SK-N-SH (cell line): ENCODE data around the gene SPATA21. TPM values are rescaled to one million over a fixed set of nuclear protein-coding genes. Genes with fewer than 3 reads are reported as not detected.

Experiments used
- CTCF ChIA-PET: fragments of 300-600, 350-600 bp; formaldehyde crosslinking; extraction: SDS; loops from one replicate; lab custom pipeline; 2021; lab: Yijun Ruan, JAX
- POLR2A ChIA-PET: fragments of 350-600 bp; sonication (Branson Sonifier 250); formaldehyde crosslinking; extraction: SDS; loops from one replicate; lab custom pipeline; 2020; ENCODE audit warnings: antibody characterized with exemption, inconsistent platforms; lab: Yijun Ruan, JAX
- DNase-seq: peaks from one replicate; pipeline ENCODE4 v3.0.0; 2012
- H2AFZ ChIP-seq: fragments of 200-600 bp; sonication (generic); 2 replicates; pipeline ENCODE4 v1.8.1; 2016; ENCODE audit warnings: antibody characterized with exemption, mild to moderate bottlenecking, low read depth
- H3F3A ChIP-seq: fragments of 200-600 bp; sonication (generic); replicated peaks from 2 replicates; pipeline ENCODE3; 2016; ENCODE audit warnings: antibody characterized with exemption, mild to moderate bottlenecking; ENCODE audit not compliant: insufficient read depth
- H3K27ac ChIP-seq, 2 experiments: fragments of 200-500 bp in 1 of 2; fragments of 200-600 bp in 1 of 2; sonication (Bioruptor generic) in 1 of 2; sonication (generic), shearing (Covaris generic) in 1 of 2; 2 replicates each; pipeline versions ENCODE4 v1.5.1 to v1.6.1; 2014 to 2016; ENCODE audit warnings: low read depth in 2 of 2, inconsistent platforms in 1 of 2, low read length in 1 of 2, mild to moderate bottlenecking in 1 of 2, mixed read lengths in 1 of 2
- H3K27me3 ChIP-seq: fragments of 200-600 bp; sonication (generic), shearing (Covaris generic); 2 replicates; pipeline ENCODE4 v1.6.1; 2016; ENCODE audit warnings: mixed run types; ENCODE audit not compliant: insufficient read depth
- H3K36me3 ChIP-seq, 2 experiments: fragments of 200-500 bp in 1 of 2; fragments of 200-600 bp in 1 of 2; sonication (Bioruptor generic) in 1 of 2; sonication (generic) in 1 of 2; replicated peaks in 1 of 2; 2 replicates each; pipeline versions ENCODE3 to v1.5.1; 2014 to 2016; ENCODE audit warnings: low read length in 1 of 2, mild to moderate bottlenecking in 1 of 2; ENCODE audit not compliant: insufficient read depth in 2 of 2, control insufficient read depth in 1 of 2
- H3K4me1 ChIP-seq, 2 experiments: fragments of 200-500 bp in 1 of 2; fragments of 200-600 bp in 1 of 2; sonication (Bioruptor generic) in 1 of 2; sonication (generic), shearing (Covaris generic) in 1 of 2; 2 replicates each; pipeline versions ENCODE4 v1.5.1 to v1.6.1; 2014 to 2016; ENCODE audit warnings: low read depth in 1 of 2, low read length in 1 of 2, mixed run types in 1 of 2; ENCODE audit not compliant: insufficient read depth in 2 of 2, control insufficient read depth in 1 of 2
- H3K4me2 ChIP-seq: fragments of 200-600 bp; sonication (generic), shearing (Covaris generic); 2 replicates; pipeline ENCODE4 v1.6.1; 2017; ENCODE audit warnings: mixed run types
- H3K4me3 ChIP-seq, 2 experiments: fragments of 200-500 bp in 1 of 2; fragments of 200-600 bp in 1 of 2; sonication (Bioruptor generic) in 1 of 2; sonication (generic), shearing (Covaris generic) in 1 of 2; 2 replicates each; pipeline versions ENCODE4 v1.5.1 to v1.8.1; 2014 to 2016; ENCODE audit warnings: low read depth in 2 of 2, inconsistent platforms in 1 of 2, low read length in 1 of 2, mild to moderate bottlenecking in 1 of 2, mixed read lengths in 1 of 2, moderate library complexity in 1 of 2
- H3K79me2 ChIP-seq: fragments of 200-600 bp; sonication (generic); 2 replicates; pipeline ENCODE4 v1.8.1; 2017; ENCODE audit warnings: mild to moderate bottlenecking; ENCODE audit not compliant: insufficient read depth
- H3K9ac ChIP-seq: fragments of 200-600 bp; sonication (generic); 2 replicates; pipeline ENCODE4 v1.6.1; 2017; ENCODE audit warnings: mixed run types
- H3K9me2 ChIP-seq: fragments of 200-600 bp; sonication (generic); 2 replicates; pipeline ENCODE4 v1.6.1; 2017; ENCODE audit warnings: mixed run types
- H3K9me3 ChIP-seq: fragments of 200-600 bp; sonication (generic); 2 replicates; pipeline ENCODE4 v1.6.1; 2017; ENCODE audit warnings: mixed run types, mild to moderate bottlenecking, moderate library complexity
- H4K20me1 ChIP-seq: fragments of 200-600 bp; sonication (generic); 2 replicates; pipeline ENCODE4 v1.6.1; 2017; ENCODE audit warnings: mild to moderate bottlenecking, mixed run types; ENCODE audit not compliant: insufficient read depth
- CHD2 ChIP-seq: fragments of 150-350 bp; IDR thresholded peaks from 2 replicates; pipeline ENCODE4 v1.6.1; 2018; ENCODE audit warnings: low read length; ENCODE audit not compliant: partially characterized antibody
- EP300 ChIP-seq, 2 experiments: IDR thresholded peaks; 2 replicates each; pipeline versions ENCODE4 v1.4.0 to v1.6.1; 2012; ENCODE audit warnings: borderline replicate concordance in 1 of 2, low read depth in 1 of 2, low read length in 1 of 2
- FOSL2 ChIP-seq: IDR thresholded peaks from 2 replicates; pipeline ENCODE4 v1.4.0; 2012; ENCODE audit warnings: low read depth, mild to moderate bottlenecking, moderate library complexity, borderline replicate concordance
- FOXJ3 ChIP-seq: sonication (generic); formaldehyde crosslinking; IDR thresholded peaks from 2 replicates; pipeline ENCODE4 v1.5.1; 2020; ENCODE audit warnings: mild to moderate bottlenecking, missing genetic modification reagents
- GATA2 ChIP-seq: sonication (generic); formaldehyde crosslinking; IDR thresholded peaks from 2 replicates; pipeline ENCODE4 v1.5.0; 2020; ENCODE audit warnings: mild to moderate bottlenecking, missing genetic modification reagents
- JUND ChIP-seq: IDR thresholded peaks from 2 replicates; pipeline ENCODE4 v1.4.0; 2012
- MAX ChIP-seq: IDR thresholded peaks from 2 replicates; pipeline ENCODE4 v1.4.0; 2012; ENCODE audit warnings: low read depth
- MEF2A ChIP-seq: IDR thresholded peaks from 2 replicates; pipeline ENCODE4 v1.4.0; 2012; ENCODE audit warnings: low read depth, borderline replicate concordance
- NFIC ChIP-seq: IDR thresholded peaks from 2 replicates; pipeline ENCODE4 v1.4.0; 2012; ENCODE audit warnings: borderline replicate concordance
- NRF1 ChIP-seq: IDR thresholded peaks from 2 replicates; pipeline ENCODE4 v1.6.1; 2012; ENCODE audit warnings: low read depth, mild to moderate bottlenecking, low read length
- PBX3 ChIP-seq: IDR thresholded peaks from 2 replicates; pipeline ENCODE4; 2012
- RXRA ChIP-seq: IDR thresholded peaks from 2 replicates; pipeline ENCODE4 v1.4.0; 2012; ENCODE audit warnings: low read depth, mild to moderate bottlenecking, borderline replicate concordance
- TEAD4 ChIP-seq: IDR thresholded peaks from 2 replicates; pipeline ENCODE4 v1.4.0; 2012; ENCODE audit warnings: mild to moderate bottlenecking, borderline replicate concordance; ENCODE audit not compliant: insufficient read depth
- USF1 ChIP-seq: IDR thresholded peaks from 2 replicates; pipeline ENCODE4 v1.4.0; 2012; ENCODE audit warnings: low read depth, borderline replicate concordance
- YY1 ChIP-seq: IDR thresholded peaks from 2 replicates; pipeline ENCODE4 v1.4.0; 2012; ENCODE audit warnings: low read depth, mild to moderate bottlenecking
- WGBS: methylation state at CpG from one replicate; pipeline ENCODE4 v1.1.6; 2017; ENCODE audit warnings: low lambda C conversion rate; 5-methylcytosine and 5-hydroxymethylcytosine counted together
- polyA plus RNA-seq, 3 experiments: library from polyadenylated mRNA; depleted of rRNA; stranded (reverse); fragments of >200 nt; gene quantifications; 2 replicates each; pipeline ENCODE4 v1.2.3, GENCODE V29; 2012

Gene SPATA21
- polyA plus RNA-seq, 1 of the 3 experiments (the other 2 are of a cell fraction): 0.10 TPM

- H3K4me3 ChIP-seq: no peak overlapping the region
- no peak overlapping the region for H3K9ac ChIP-seq
- TF ChIP-seq NFIC (no peak), MEF2A (no peak), YY1 (no peak)
- peaks cover 2% of the 10 kb centered on the region for H3F3A ChIP-seq
- H3K27me3 ChIP-seq: no peaks in the 10 kb centered on the region
- no peak overlapping the region; a peak in 1 of 4 replicates for H3K27ac ChIP-seq
- H3K9me2 ChIP-seq: no peaks in the 10 kb centered on the region
- CTCF ChIA-PET: no interaction called here
- H3K9me3 ChIP-seq: no peaks in the 10 kb centered on the region
- H3K4me1 ChIP-seq: peaks cover 2 to 12% of the 10 kb centered on the region in 2 experiments; a peak in 3 of 4 replicates
- POLR2A ChIA-PET: no interaction called here
- WGBS: 75% methylated on average over 5 of the region's 5 CpGs
- peaks cover 24% of the 10 kb centered on the region for H4K20me1 ChIP-seq
- no peak for DNase-seq
- peaks cover 43% of the 10 kb centered on the region for H3K79me2 ChIP-seq
- H3K4me2 ChIP-seq: no peak overlapping the region
- peaks cover 12 to 52% of the 10 kb centered on the region in 2 experiments for H3K36me3 ChIP-seq
- no peak overlapping the region for H2AFZ ChIP-seq
These were observed 40.1 kb downstream of the SPATA21 start for GRCh38 chr1:16397120-16397519.

GRCh38 chr1:16396591-16396990, 40.6 kb downstream of the SPATA21 start:
- WGBS: 17% methylated on average over 2 of the region's 7 CpGs
- Histone ChIP-seq H3K4me3 (no peak overlapping the region), H2AFZ (no peak overlapping the region), H3K27me3 (no peaks in the 10 kb centered on the region), H3K36me3 (peaks cover 12 to 52% of the 10 kb centered on the region in 2 experiments), H4K20me1 (peaks cover 30% of the 10 kb centered on the region), H3F3A (peaks cover 2% of the 10 kb centered on the region), H3K9ac (no peak overlapping the region), H3K4me2 (no peak overlapping the region), H3K9me2 (no peaks in the 10 kb centered on the region), H3K9me3 (no peaks in the 10 kb centered on the region), H3K79me2 (peaks cover 48% of the 10 kb centered on the region), H3K27ac (peak overlapping the region; percentile 40 to 51; a peak in 2 of 4 replicates), H3K4me1 (peaks cover 6 to 12% of the 10 kb centered on the region in 2 experiments; a peak in 3 of 4 replicates)
- no peak for DNase-seq
- ChIA-PET CTCF (no interaction called here), POLR2A (no interaction called here)
- TF ChIP-seq FOSL2 (peak; percentile 20; the same call in 1 of the 2 replicates), TEAD4 (no peak), NFIC (peak; percentile 11; the same call in 1 of the 2 replicates), PBX3 (no peak), RXRA (no peak), USF1 (no peak), MAX (peak; percentile 81)

GRCh38 chr1:16394977-16395376, 42.2 kb downstream of the SPATA21 start:
- peaks cover 12 to 52% of the 10 kb centered on the region in 2 experiments for H3K36me3 ChIP-seq
- H3K27me3 ChIP-seq: no peaks in the 10 kb centered on the region
- H4K20me1 ChIP-seq: peaks cover 46% of the 10 kb centered on the region
- H3K9me2 ChIP-seq: no peaks in the 10 kb centered on the region
- H2AFZ ChIP-seq: no peak overlapping the region
- peaks cover 2% of the 10 kb centered on the region for H3F3A ChIP-seq
- H3K27ac ChIP-seq: no peak overlapping the region
- 97% methylated on average over 11 of the region's 13 CpGs for WGBS
- ChIA-PET POLR2A (no interaction called here), CTCF (interaction anchor here (1.2 kb wide), 1 partner anchor 45 kb away, joined by 6 read pairs; the partner anchor contains the start of gene NECAP2)
- peaks cover 64% of the 10 kb centered on the region for H3K79me2 ChIP-seq
- TF ChIP-seq CHD2: no peak
- no peak for TF ChIP-seq TEAD4
- TF ChIP-seq NRF1: no peak
- no peak for TF ChIP-seq NFIC
- TF ChIP-seq JUND: no peak
- no peak for TF ChIP-seq EP300 (IDR thresholded peaks at IDR 0.05; ENCODE audit: borderline replicate concordance in 1 of 2, low read depth in 1 of 2, low read length in 1 of 2)
- TF ChIP-seq RXRA: no peak
- no peak for TF ChIP-seq GATA2 (CRISPR knock-in tag)
- TF ChIP-seq FOXJ3 (CRISPR knock-in tag): no peak
- TF ChIP-seq MEF2A: no peak
- no peak for DNase-seq
- H3K9ac ChIP-seq: no peak overlapping the region
- H3K9me3 ChIP-seq: no peaks in the 10 kb centered on the region
- peaks cover 12 to 16% of the 10 kb centered on the region in 2 experiments; a peak in 3 of 4 replicates for H3K4me1 ChIP-seq
- no peak overlapping the region for H3K4me2 ChIP-seq
- no peak overlapping the region for H3K4me3 ChIP-seq
